22Rv1 (cell line): Measurements from ENCODE around the gene IGF2R.

Experiments used
- H3K27ac ChIP-seq: fragments of 450-650 bp; 2 replicates; pipeline ENCODE4 v1.5.1; 2017
- ZFX ChIP-seq: fragments of 450-650 bp; IDR thresholded peaks from 2 replicates; pipeline ENCODE4 v1.6.1; 2017; ENCODE audit warnings: antibody characterized with exemption, borderline replicate concordance
- TF ChIP-seq, protein P1 (sequence below): fragments of 450-650 bp; IDR thresholded peaks from 2 replicates; pipeline ENCODE4 v1.5.1; 2017; ENCODE audit warnings: mild to moderate bottlenecking

The IGF2R gene

DNA sequence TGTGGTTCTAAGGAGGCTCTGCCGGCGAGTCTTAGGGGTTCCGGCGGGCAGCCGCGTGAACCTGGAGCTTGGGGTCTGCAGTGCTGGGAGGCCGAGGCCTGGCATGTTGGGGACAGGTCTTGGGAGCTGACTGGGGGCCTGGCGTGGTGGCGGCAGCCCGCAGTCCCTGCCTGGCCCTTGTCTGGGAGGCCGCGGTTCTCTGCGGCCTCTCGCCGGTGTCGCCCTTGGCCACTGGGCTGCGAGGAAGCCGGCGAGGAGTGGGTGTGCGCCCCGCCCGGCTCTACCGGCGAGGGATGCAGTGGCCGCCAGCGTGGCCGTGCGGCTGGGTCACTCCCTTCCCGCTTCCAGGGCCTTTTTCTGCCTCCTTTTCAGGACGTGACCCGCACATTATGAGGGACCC, 36.3 kb downstream of the IGF2R start:
- TF ChIP-seq ZFX, result no peak
- TF ChIP-seq, protein P1, sequence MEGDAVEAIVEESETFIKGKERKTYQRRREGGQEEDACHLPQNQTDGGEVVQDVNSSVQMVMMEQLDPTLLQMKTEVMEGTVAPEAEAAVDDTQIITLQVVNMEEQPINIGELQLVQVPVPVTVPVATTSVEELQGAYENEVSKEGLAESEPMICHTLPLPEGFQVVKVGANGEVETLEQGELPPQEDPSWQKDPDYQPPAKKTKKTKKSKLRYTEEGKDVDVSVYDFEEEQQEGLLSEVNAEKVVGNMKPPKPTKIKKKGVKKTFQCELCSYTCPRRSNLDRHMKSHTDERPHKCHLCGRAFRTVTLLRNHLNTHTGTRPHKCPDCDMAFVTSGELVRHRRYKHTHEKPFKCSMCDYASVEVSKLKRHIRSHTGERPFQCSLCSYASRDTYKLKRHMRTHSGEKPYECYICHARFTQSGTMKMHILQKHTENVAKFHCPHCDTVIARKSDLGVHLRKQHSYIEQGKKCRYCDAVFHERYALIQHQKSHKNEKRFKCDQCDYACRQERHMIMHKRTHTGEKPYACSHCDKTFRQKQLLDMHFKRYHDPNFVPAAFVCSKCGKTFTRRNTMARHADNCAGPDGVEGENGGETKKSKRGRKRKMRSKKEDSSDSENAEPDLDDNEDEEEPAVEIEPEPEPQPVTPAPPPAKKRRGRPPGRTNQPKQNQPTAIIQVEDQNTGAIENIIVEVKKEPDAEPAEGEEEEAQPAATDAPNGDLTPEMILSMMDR, result no peak
- H3K27ac ChIP-seq, result no peak overlapping the region

GRCh38 chr6:160005861-160006540, 37.1 kb downstream of the IGF2R start:
- TF ChIP-seq, protein P1, result no peak
- TF ChIP-seq ZFX, result no peak
- no peak overlapping the region for H3K27ac ChIP-seq

DNA sequence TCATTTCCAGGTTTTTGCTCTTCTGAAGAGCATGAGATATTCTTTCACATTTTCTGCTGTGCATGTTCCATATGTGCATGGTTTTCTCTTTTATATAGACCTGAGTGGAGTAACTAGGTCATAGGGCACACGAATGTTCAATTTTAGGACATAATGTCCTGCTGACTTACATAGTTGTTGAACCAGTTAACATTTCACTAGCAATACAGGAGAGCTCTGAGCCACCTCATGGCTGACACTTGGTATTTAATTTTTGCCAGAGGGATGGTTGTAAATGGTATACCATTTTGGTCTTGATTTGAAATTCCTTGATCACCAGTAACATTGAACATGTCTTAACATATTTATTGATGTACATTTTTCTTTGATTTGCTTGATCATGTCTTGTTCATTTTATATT, 38.3 kb downstream of the IGF2R start:
- TF ChIP-seq, protein P1, result no peak
- TF ChIP-seq ZFX, result no peak
- no peak overlapping the region for H3K27ac ChIP-seq

DNA sequence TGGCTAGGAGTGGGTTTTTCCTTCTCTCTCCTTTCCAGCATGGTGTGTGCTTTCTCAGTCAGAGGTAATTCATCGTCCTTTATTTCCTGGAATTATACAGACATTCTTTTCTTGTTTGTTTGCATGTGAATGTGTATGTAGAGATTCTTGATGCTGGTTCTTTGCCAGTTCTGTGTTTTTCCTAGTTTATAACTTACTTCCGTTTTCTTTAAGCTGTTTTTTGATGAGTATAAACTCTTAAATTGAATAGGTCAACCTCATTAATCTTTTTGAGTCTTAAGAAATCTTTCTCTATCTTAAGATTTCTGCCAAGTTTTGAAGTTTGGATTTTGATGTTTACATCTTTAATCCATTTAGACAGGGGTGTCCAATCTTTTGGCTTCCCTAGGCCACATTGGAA, 38.7 kb downstream of the IGF2R start:
- no peak for TF ChIP-seq ZFX
- TF ChIP-seq, protein P1, result no peak
- H3K27ac ChIP-seq, result no peak overlapping the region

DNA sequence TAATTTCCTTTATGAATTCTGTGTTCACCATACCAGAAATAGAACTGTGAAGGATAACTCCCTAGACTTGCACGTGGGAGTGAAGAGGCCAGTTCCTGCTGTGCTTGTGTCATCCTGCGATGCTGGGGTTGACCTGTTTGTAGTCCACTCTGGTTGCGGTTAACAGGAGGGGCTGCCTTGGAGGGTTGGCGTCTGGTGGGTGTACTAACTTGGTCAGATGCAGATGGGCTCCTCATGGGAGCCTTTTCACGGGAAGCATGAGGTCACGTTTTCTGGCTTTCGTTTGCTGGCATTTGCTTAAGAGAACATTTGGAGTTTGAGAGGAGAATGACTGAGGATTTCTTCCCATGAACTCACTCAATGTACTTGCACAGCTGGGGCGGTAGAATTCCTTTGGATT, 41.2 kb downstream of the IGF2R start:
- no peak for TF ChIP-seq ZFX
- no peak overlapping the region for H3K27ac ChIP-seq

DNA sequence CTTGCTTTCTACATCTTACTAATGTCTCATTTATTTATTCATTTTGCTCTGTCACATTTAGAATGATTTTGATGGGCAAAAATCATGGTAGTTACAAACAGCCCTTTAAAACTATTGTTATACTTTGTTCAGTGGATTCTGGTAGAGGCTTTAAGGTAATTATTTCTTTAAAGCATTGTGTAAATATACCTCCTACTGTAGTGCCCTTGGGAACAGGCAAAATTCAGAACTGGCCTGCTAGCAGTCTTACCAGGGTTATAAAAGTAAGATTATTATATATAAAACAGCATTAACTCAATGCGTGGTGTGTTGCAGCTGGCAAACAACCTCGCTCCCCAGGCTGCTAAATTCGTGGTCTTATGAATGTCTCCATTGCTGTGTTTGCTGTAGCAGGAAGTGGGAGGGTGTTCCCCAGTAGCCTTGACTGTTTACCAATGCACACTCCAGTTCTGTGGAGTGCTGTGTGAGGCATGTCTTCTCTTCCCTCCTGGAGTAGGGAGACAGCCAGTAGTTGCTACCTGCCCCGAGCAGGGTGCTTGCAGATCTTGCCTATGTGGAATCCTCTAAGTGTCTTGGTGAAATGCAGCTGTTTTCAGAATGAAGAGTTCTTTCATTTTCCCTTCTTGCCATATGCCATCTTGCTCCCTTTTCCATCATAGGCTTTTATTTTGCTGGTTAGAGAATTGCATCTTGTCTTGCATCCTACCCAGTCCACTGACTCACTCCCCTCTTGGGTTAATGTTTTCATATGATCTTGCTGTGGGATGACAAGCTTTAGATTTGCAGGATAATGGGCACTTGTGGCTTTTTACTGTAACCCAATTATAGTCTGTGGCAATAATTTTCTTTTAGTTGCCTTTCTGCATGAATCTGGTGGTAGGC, 45.3 kb downstream of the IGF2R start:
- H3K27ac ChIP-seq, result no peak overlapping the region

GRCh38 chr6:160014869-160015182, 45.9 kb downstream of the IGF2R start:
- no peak overlapping the region for H3K27ac ChIP-seq
- no peak for TF ChIP-seq ZFX
- TF ChIP-seq, protein P1, result no peak

More for the DNA sequence above, 45.3 kb downstream of the IGF2R start:
- TF ChIP-seq, protein P1, result no peak
- TF ChIP-seq ZFX, result no peak
